Neural progenitor cell (in vitro differentiated cells): ENCODE data around the gene ITSN1. TPM values are rescaled to one million over a fixed set of nuclear protein-coding genes. Genes with fewer than 3 reads are reported as not detected.

Experiments used
- DNase-seq: peaks from one replicate; pipeline ENCODE4 v3.0.0-alpha.2; 2016; ENCODE audit warnings: low spot score
- H2AFZ ChIP-seq: fragments of 200-600 bp; sonication (generic); replicated peaks from 2 replicates; pipeline ENCODE4 v1.6.1; 2016; ENCODE audit warnings: antibody characterized with exemption
- H3F3A ChIP-seq: fragments of 200-600 bp; sonication (generic); 2 replicates; pipeline ENCODE4 v1.6.1; 2016; ENCODE audit warnings: antibody characterized with exemption, low read depth
- H3K27ac ChIP-seq: fragments of 200-600 bp; sonication (generic); 2 replicates; pipeline ENCODE4 v1.5.1; 2016; ENCODE audit warnings: mild to moderate bottlenecking
- H3K27me3 ChIP-seq: fragments of 200-600 bp; sonication (generic); 2 replicates; pipeline ENCODE4 v1.6.1; 2016; ENCODE audit warnings: mild to moderate bottlenecking, moderate library complexity
- H3K36me3 ChIP-seq: fragments of 200-600 bp; sonication (generic); 2 replicates; pipeline ENCODE4 v1.5.1; 2016
- H3K4me1 ChIP-seq: fragments of 200-600 bp; sonication (generic); 2 replicates; pipeline ENCODE4 v1.6.1; 2016; ENCODE audit warnings: mixed run types
- H3K4me2 ChIP-seq: fragments of 200-600 bp; sonication (generic); 2 replicates; pipeline ENCODE4 v1.6.1; 2016
- H3K4me3 ChIP-seq: fragments of 200-600 bp; sonication (generic); 2 replicates; pipeline ENCODE4 v1.5.1; 2016
- H3K79me2 ChIP-seq: fragments of 200-600 bp; sonication (generic); 2 replicates; pipeline ENCODE4 v1.6.1; 2016; ENCODE audit warnings: low read depth
- H3K9ac ChIP-seq: fragments of 200-600 bp; sonication (generic); 2 replicates; pipeline ENCODE4 v1.6.1; 2016
- H3K9me3 ChIP-seq: fragments of 200-600 bp; sonication (generic); 2 replicates; pipeline ENCODE4 v1.5.1; 2016; ENCODE audit warnings: low read depth
- H4K20me1 ChIP-seq: fragments of 200-600 bp; sonication (generic); 2 replicates; pipeline ENCODE4 v1.6.1; 2016; ENCODE audit warnings: low read depth
- H3K27ac Mint-ChIP-seq: 3 replicates; pipeline ENCODE4 v1.8.0; 2021; ENCODE audit warnings: mixed read lengths
- H3K27me3 Mint-ChIP-seq: 2 replicates; pipeline ENCODE4 v1.8.0; 2022; ENCODE audit warnings: low read depth, mild to moderate bottlenecking, inconsistent platforms, moderate library complexity, mixed read lengths; ENCODE audit not compliant: insufficient read depth
- H3K36me3 Mint-ChIP-seq: 3 replicates; pipeline ENCODE4 v1.8.0; 2021; ENCODE audit warnings: mixed read lengths
- H3K4me1 Mint-ChIP-seq: 3 replicates; pipeline ENCODE4 v1.8.0; 2021; ENCODE audit warnings: mixed read lengths
- H3K4me3 Mint-ChIP-seq: 3 replicates; pipeline ENCODE4 v1.8.0; 2021; ENCODE audit warnings: mild to moderate bottlenecking, moderate library complexity, mixed read lengths
- H3K9me3 Mint-ChIP-seq: 3 replicates; pipeline ENCODE4 v1.8.0; 2020; ENCODE audit warnings: mixed read lengths
- EZH2 ChIP-seq: fragments of 200-600 bp; sonication (generic); IDR thresholded peaks from 2 replicates; pipeline ENCODE4 v1.6.1; 2017; ENCODE audit warnings: antibody characterized with exemption, mild to moderate bottlenecking, moderate library complexity
- EZH2phosphoT487 ChIP-seq: fragments of 200-600 bp; sonication (generic); IDR thresholded peaks from 2 replicates; pipeline ENCODE4 v1.6.1; 2017; ENCODE audit warnings: antibody characterized with exemption
- total RNA-seq: library from RNA; depleted of rRNA; stranded (reverse); fragments of >200 nt; gene quantifications from 2 replicates; pipeline ENCODE4 v1.2.3, GENCODE V29; 2015; ENCODE audit warnings: low replicate concordance
- TF ChIP-seq, protein P1 (sequence below): fragments of 200-600 bp; sonication (generic); IDR thresholded peaks from 2 replicates; pipeline ENCODE4 v1.5.1; 2017; ENCODE audit warnings: antibody characterized with exemption, mild to moderate bottlenecking

ITSN1 gene
- total RNA-seq, 1 donor from 2014 or later = 136 TPM

DNA sequence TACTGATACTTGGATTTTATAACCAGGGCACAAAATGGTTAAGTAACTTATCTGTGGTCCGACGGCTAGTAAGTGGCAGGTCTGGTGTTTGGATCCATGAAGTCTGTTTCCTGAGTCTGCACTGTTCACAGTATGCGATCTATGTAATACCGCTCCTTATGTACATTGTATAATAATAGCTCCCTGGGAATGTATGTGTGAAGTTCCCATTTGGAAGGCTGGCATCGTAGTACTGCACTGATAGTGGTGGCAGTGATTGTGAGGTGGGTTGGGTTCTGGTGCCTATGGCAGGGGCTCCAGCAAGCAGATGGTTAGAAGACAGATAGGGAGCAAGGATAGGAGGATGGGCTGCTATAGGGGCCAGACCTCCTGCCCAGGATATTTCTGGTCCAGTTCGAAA, 25.3 kb downstream of the ITSN1 start:
- Histone ChIP-seq H3K9me3 (no peaks in the 10 kb centered on the region), H4K20me1 (peaks cover 82% of the 10 kb centered on the region), H3F3A (no peaks in the 10 kb centered on the region), H3K4me2 (no peak overlapping the region), H3K27ac (no peak overlapping the region), H2AFZ (no peak overlapping the region), H3K4me1 (no peaks in the 10 kb centered on the region), H3K4me3 (no peak overlapping the region), H3K9ac (no peak overlapping the region), H3K27me3 (no peaks in the 10 kb centered on the region), H3K79me2 (peaks cover 100% of the 10 kb centered on the region), H3K36me3 (no peaks in the 10 kb centered on the region)
- Mint-ChIP-seq H3K27me3 (peaks cover 2% of the 10 kb centered on the region), H3K36me3 (peaks cover 35% of the 10 kb centered on the region), H3K27ac (no peak overlapping the region), H3K4me1 (peaks cover 7% of the 10 kb centered on the region), H3K9me3 (peaks cover 11% of the 10 kb centered on the region), H3K4me3 (no peak overlapping the region)
- no peak for TF ChIP-seq EZH2
- TF ChIP-seq, protein P1, sequence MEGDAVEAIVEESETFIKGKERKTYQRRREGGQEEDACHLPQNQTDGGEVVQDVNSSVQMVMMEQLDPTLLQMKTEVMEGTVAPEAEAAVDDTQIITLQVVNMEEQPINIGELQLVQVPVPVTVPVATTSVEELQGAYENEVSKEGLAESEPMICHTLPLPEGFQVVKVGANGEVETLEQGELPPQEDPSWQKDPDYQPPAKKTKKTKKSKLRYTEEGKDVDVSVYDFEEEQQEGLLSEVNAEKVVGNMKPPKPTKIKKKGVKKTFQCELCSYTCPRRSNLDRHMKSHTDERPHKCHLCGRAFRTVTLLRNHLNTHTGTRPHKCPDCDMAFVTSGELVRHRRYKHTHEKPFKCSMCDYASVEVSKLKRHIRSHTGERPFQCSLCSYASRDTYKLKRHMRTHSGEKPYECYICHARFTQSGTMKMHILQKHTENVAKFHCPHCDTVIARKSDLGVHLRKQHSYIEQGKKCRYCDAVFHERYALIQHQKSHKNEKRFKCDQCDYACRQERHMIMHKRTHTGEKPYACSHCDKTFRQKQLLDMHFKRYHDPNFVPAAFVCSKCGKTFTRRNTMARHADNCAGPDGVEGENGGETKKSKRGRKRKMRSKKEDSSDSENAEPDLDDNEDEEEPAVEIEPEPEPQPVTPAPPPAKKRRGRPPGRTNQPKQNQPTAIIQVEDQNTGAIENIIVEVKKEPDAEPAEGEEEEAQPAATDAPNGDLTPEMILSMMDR = no peak
- no peak for TF ChIP-seq EZH2phosphoT487
- no peak for DNase-seq

DNA sequence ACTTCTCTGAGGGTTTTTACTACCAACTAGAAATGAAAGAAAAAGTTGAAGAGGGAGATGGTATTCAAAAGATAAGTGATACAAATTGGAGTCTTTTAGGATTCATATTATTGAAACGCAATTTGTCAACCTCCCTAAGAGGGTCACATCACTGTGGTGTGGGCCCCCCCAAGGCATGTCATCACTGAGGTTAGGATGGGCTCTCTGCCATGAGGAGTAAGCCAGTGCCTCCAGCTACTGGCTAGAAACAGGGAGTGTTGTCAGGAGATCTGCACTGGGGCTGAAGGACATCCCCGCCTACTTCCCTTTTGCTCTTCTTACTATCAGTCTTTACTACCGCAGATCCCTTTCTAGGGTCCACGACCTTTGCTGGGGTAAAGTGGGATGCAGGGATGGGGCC, 25.9 kb downstream of the ITSN1 start:
- Histone ChIP-seq H4K20me1 (peaks cover 82% of the 10 kb centered on the region), H2AFZ (no peak overlapping the region), H3K4me1 (no peaks in the 10 kb centered on the region), H3K36me3 (no peaks in the 10 kb centered on the region), H3K9ac (no peak overlapping the region), H3K9me3 (no peaks in the 10 kb centered on the region), H3F3A (no peaks in the 10 kb centered on the region), H3K79me2 (peaks cover 100% of the 10 kb centered on the region), H3K4me3 (no peak overlapping the region), H3K27ac (no peak overlapping the region), H3K27me3 (no peaks in the 10 kb centered on the region), H3K4me2 (no peak overlapping the region)
- no peak overlapping the region for H3K27ac Mint-ChIP-seq
- H3K4me1 Mint-ChIP-seq = peaks cover 10% of the 10 kb centered on the region
- TF ChIP-seq, protein P1 = no peak
- H3K4me3 Mint-ChIP-seq = no peak overlapping the region
- no peak for DNase-seq
- peaks cover 11% of the 10 kb centered on the region for H3K9me3 Mint-ChIP-seq
- H3K27me3 Mint-ChIP-seq = peaks cover 2% of the 10 kb centered on the region
- H3K36me3 Mint-ChIP-seq = peaks cover 37% of the 10 kb centered on the region

DNA sequence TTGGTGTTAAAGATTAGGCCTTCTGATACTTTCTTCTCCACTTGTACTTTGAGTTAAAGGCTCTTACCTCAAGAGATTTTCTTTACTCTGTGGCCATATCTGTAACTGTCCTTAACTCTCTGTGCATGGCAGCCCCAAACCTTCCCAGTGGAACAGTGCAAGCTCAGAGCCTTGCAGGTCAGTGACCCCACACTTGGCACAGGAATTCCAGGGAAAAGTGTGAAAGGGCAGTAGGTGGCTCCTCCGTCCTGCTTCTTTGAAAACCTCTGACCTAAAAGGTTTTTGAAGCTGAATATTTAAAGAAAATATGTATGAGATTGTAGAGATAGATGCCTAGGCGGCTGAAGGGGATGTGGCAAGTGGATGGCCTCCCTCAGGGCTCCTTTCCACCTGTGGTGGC, 26.3 kb downstream of the ITSN1 start:
- TF ChIP-seq, protein P1 = no peak
- TF ChIP-seq EZH2 (no peak), EZH2phosphoT487 (no peak)
- no peaks in the 10 kb centered on the region for H3K9me3 ChIP-seq
- H3K4me1 ChIP-seq = peaks cover under 1% of the 10 kb centered on the region
- peaks cover 2% of the 10 kb centered on the region for H3K27me3 Mint-ChIP-seq
- H2AFZ ChIP-seq = no peak overlapping the region
- no peaks in the 10 kb centered on the region for H3K36me3 ChIP-seq
- H3K9ac ChIP-seq = no peak overlapping the region
- H3K27me3 ChIP-seq = no peaks in the 10 kb centered on the region
- peaks cover 100% of the 10 kb centered on the region for H3K79me2 ChIP-seq
- no peak overlapping the region for H3K4me3 Mint-ChIP-seq
- DNase-seq = no peak
- H3K27ac Mint-ChIP-seq = no peak overlapping the region
- H3F3A ChIP-seq = no peaks in the 10 kb centered on the region
- H3K4me1 Mint-ChIP-seq = peaks cover 12% of the 10 kb centered on the region
- H3K4me3 ChIP-seq = no peak overlapping the region
- no peak overlapping the region for H3K4me2 ChIP-seq
- peaks cover 11% of the 10 kb centered on the region for H3K9me3 Mint-ChIP-seq
- peaks cover 39% of the 10 kb centered on the region for H3K36me3 Mint-ChIP-seq
- no peak overlapping the region for H3K27ac ChIP-seq
- peaks cover 82% of the 10 kb centered on the region for H4K20me1 ChIP-seq
